HEK293T (cell line): ENCODE measurements around the gene UVRAG.

ENCODE experiments used
- ARNT ChIP-seq: fragments of 450-650 bp; IDR thresholded peaks from 2 replicates; pipeline ENCODE4 v1.6.1; 2017; ENCODE audit warnings: mild to moderate bottlenecking
- BHLHE40 ChIP-seq: fragments of 450-650 bp; IDR thresholded peaks from 2 replicates; pipeline ENCODE4 v1.6.1; 2016; ENCODE audit warnings: mild to moderate bottlenecking, moderate library complexity, borderline replicate concordance
- ELF4 ChIP-seq: fragments of 450-650 bp; IDR thresholded peaks from 2 replicates; pipeline ENCODE4 v1.6.1; 2017; ENCODE audit warnings: antibody characterized with exemption
- FOXA1 ChIP-seq: fragments of 450-650 bp; IDR thresholded peaks from 2 replicates; pipeline ENCODE4 v1.6.1; 2016; ENCODE audit warnings: mild to moderate bottlenecking
- FOXK2 ChIP-seq: fragments of 450-650 bp; IDR thresholded peaks from 2 replicates; pipeline ENCODE4 v1.6.1; 2016; ENCODE audit warnings: mild to moderate bottlenecking
- FOXM1 ChIP-seq: fragments of 450-650 bp; IDR thresholded peaks from 2 replicates; pipeline ENCODE4 v1.6.1; 2017; ENCODE audit warnings: mild to moderate bottlenecking, borderline replicate concordance
- L3MBTL2 ChIP-seq: fragments of 450-650 bp; conservative IDR thresholded peaks from 2 replicates; pipeline ENCODE4 v1.6.1; 2016; ENCODE audit warnings: mild to moderate bottlenecking
- LEF1 ChIP-seq: fragments of 450-650 bp; IDR thresholded peaks from 2 replicates; pipeline ENCODE4 v1.6.1; 2017; ENCODE audit warnings: mild to moderate bottlenecking, borderline replicate concordance
- NFRKB ChIP-seq: fragments of 450-650 bp; IDR thresholded peaks from 2 replicates; pipeline ENCODE4 v1.6.1; 2016; ENCODE audit warnings: mild to moderate bottlenecking, moderate library complexity
- PKNOX1 ChIP-seq: fragments of 450-650 bp; IDR thresholded peaks from 2 replicates; pipeline ENCODE4 v1.6.1; 2016
- SP1 ChIP-seq: fragments of 450-650 bp; IDR thresholded peaks from 2 replicates; pipeline ENCODE4 v1.6.1; 2017
- SUZ12 ChIP-seq: fragments of 450-650 bp; IDR thresholded peaks from 2 replicates; pipeline ENCODE4 v1.6.1; 2016; ENCODE audit warnings: mild to moderate bottlenecking
- TARDBP ChIP-seq: fragments of 450-650 bp; IDR thresholded peaks from 2 replicates; pipeline ENCODE4 v1.6.1; 2016
- ZNF384 ChIP-seq: fragments of 450-650 bp; IDR thresholded peaks from 2 replicates; pipeline ENCODE4 v1.6.1; 2016

GRCh38 chr11:76131671-76132631 lies 316.9 kb downstream of the UVRAG start:
- TF ChIP-seq ELF4 (no peak), ARNT (no peak), SUZ12 (no peak), NFRKB (no peak), FOXA1 (no peak), BHLHE40 (no peak), ZNF384 (no peak), PKNOX1 (no peak), LEF1 (no peak), FOXM1 (no peak), FOXK2 (no peak), SP1 (no peak), L3MBTL2 (no peak), TARDBP (no peak)
